ENCODE measurements around the gene NECAB3.
A peak's percentile ranks its signal among the peaks of the same experiment; 100 is the strongest.

NECAB3 gene

DNA sequence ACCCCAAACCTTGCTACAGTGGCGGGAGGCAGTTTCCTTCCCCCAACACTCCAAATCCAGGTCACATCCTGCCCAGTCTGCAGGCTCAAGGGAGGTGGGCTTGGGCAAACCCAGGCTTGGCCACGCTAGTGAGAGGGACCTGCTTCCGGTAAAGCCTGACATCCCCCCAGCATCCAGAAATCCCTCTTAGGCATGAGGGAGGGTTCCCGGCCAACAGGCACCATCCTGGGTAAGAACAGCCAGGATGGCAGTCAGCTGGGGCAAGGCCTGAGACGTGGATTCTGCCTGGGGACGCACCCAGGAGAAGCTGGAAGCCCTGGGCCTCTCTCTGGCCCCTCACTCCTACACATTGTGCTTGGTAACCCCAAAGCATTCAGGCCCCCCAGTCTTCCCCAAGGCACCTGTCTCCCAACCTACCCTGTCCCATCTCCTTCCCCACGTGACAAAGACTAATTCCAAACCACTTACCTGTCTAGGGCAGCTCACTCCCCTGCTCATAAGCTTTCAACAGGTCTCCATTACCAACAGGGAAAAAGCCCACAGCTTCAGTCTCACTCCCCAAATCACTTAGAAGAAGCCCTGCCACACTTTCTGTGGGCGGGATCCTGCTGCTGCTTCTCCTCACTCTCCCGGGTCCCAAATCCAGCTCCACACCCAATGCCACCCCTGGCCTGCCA lies 10.0 kb downstream of the NECAB3 start:
- DNase-seq (ENCODE audit: low read depth, low spot score) = no peak

DNA sequence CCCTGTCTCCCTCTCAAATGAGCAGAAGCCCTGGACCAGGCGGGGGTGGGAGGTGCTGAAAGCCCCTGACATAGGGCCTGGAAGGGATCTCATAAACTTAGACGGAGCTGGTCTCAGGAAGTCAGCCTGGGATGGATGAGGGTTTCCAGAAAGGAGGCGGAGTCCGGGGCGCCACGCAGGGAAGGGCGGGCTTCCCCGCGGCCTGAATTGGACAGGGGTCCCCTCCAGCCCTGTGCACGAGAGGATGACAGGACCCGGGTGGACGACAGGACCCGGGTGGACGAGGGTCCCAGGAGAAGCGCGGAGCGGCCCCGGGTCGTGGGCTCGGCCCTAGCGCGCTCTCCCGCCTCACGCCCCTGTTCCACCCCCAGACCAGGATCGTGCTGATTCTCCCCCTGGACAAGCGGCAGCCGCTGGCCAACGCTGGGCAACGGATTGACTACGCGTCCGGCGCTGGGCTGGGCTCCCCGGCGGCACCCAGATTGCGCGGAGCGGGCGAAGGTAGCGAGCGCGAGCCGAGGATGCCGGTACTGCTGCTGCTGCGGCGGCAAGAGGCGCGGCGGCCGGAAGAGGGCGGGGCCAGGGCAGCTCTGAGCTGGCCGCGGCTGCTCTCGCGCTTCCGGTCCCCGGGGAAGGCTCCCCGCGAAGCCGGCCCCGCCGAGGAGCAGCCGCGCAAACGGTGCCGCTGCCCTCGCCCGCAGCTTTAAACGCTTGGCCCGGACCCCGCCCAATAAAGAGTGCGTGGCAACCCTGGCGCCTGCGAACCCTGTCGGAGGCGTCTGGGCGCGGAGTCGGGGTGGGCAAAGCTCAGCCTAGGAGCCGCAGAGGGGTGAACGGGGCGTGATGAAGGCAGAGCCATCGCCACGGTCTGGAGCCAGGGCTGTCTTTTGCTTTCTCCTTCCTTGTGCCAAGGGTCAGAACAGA lies 10.8 kb downstream of the NECAB3 start:
- peak; percentile 79 for DNase-seq (ENCODE audit: low read depth, low spot score)

DNA sequence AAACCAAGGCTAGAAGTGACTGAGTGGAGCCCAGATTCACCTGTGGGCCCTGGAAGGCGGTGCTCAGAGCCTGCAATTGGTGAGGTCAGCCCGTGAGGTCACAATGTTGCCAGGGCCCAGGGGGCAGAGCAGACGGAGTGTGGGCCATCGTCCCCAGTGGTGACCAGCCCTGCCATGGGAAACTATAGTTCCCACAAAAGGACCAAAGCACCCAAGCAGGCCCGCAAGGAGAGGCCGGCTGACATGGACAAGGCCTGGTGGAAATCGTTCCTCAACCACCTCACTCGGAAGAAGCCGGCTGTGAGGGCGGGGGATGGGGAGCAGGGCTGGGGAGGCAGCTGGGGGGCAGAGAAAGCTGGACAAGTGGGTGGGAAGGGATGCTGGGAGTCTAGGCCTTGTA lies 12.1 kb downstream of the NECAB3 start, which contains the start of gene C20orf144:
C20orf144 (plus strand) TSS at position 156 of the 400 bp plus-strand sequence; CDS start at position 175, 19 bp downstream.
- no peak for DNase-seq (ENCODE audit: low read depth, low spot score)

DNA sequence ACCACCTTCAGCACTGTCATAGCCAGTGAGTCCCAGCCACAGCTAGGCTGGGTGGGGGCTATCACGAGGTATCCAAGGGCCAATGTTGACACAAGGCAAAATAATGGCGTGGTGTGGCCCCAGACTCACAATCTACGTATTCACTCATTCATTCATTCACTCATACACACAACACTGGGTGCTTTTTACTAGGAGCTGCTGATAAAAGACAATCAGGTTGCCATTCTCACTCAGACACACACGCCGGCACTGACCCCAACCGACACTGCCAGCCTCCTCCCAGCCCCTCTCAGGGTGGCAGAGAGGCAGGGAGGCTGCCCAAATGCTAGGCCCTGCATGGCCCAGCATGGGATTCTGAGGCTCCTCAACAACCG lies 13.6 kb downstream of the NECAB3 start:
- no peak for DNase-seq (ENCODE audit: low read depth, low spot score)

DNA sequence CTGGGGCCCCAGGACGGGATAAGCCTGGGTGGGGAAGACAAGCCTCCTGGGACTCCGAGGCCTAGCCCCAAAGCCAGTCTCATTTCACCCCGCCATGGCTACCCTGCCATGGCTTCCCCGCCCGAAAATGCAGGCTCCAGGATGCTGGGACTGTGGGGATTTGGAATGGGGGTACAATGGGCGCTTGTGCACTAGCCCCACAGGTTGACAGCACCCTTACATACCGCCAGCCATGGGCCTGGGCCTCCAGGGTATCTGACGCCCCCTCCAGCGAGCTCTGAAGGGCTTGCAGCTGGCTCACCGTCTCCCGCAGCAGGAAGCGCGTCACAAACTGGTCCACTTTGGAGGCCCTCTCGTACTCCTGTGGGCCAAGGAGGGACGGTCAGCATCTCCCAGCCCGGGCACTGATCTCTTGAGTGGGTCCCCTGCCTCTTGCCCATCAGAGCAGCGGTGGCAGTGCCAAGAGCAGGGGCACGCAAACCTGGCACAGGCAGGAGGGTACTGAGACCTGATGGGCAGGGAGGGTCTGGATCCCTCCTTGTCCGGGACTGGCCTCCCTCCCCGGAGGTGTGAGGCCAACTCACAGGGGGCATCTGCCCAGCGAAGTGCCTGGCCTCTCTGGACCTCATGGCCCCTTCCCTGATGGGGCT lies 14.1 kb downstream of the NECAB3 start:
- no peak for DNase-seq (ENCODE audit: low read depth, low spot score)

DNA sequence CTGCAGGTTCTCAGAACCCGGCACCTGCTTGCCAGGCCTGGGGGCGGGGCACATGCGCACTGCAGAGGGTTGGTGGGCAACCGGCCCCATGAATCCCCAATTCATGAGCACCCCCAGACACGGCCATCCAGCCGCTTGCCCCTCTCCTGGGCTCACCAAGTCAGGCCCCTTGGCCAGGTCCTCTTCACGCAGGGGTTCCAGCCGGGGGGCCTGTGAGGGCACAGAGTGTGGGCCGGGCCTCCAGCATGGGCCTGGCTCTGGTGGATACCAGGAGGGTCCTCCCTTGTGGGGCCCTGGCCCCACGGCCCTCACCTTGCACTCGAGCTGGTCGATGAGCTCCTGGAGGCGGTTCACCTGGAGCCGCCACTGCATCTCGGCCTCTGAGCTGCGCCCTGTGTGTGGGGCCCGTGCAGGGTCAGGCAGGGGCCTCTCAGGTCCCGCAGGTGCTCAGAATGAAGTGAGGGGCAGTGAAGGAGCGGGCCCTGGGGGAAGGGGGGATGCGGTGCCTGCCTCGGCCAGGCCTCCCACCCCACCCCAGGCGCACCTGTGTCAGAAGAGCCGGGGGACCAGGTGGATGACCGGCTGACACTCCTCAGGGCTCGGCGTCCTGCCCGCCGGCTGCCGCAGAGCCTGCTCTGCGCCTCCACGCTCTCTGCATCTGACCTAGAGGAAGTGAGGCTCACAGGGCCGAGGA lies 14.7 kb downstream of the NECAB3 start:
- DNase-seq (ENCODE audit: low read depth, low spot score) = no peak

DNA sequence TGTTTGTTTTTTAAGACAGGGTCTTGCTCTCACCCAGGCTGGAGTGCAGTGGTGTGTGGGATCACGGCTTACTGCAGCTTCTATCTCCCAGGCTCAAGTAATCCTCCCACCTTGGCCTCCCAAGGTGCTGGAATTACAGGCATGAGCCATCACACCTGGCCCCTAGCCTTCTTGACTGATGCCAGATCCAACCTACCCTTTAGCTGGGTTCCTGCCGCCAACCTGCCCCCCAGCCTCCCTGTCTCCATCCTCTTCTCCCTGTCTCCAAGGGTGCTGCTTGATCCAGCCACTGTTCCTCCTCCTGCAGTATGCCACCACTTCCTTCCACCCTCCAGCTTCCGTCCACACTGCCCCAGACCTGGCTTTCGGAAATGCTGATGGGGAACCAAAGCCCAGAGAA lies 15.3 kb downstream of the NECAB3 start:
- no peak for DNase-seq (ENCODE audit: low read depth, low spot score)

DNA sequence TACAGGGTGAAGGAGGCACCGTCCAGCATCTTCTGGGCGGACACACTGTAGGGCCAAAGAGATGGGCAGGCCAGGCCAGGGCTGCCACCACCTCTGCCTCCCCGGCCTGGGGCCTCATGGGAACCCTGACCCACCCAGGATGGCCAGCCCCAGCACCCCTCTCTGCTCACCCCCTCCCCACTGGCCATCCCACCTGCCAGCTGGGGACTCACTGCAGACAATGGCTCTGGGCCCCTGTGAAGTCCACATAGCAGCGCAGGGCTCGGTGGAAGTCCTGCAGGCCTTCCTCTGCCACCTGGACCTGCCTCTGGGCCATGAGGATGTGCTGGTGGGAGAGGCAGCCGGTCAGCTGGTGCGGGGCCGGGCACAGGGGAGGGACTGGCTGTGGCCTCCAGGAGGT lies 15.7 kb downstream of the NECAB3 start:
- no peak for DNase-seq (ENCODE audit: low read depth, low spot score)

DNA sequence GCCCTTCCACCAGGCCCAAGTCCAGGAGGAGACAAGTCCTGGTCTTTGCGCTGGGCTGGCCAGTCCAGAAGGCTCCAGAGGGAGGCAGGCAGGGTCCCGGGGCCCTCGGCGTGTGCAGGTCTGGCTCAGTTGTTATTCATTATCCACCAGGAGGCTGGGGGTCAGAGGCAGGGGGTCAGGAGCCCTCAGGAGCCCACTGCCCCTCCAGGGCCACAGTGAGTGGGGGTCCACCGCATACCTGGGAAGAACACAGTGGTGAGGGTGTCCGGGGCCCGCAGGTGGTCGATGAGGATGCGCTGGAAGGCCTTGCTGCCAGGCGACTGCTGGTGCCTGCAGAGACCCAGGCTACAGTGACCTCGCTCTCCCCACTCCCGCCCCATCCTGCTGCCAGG lies 16.5 kb downstream of the NECAB3 start:
- no peak for DNase-seq (ENCODE audit: low read depth, low spot score)

DNA sequence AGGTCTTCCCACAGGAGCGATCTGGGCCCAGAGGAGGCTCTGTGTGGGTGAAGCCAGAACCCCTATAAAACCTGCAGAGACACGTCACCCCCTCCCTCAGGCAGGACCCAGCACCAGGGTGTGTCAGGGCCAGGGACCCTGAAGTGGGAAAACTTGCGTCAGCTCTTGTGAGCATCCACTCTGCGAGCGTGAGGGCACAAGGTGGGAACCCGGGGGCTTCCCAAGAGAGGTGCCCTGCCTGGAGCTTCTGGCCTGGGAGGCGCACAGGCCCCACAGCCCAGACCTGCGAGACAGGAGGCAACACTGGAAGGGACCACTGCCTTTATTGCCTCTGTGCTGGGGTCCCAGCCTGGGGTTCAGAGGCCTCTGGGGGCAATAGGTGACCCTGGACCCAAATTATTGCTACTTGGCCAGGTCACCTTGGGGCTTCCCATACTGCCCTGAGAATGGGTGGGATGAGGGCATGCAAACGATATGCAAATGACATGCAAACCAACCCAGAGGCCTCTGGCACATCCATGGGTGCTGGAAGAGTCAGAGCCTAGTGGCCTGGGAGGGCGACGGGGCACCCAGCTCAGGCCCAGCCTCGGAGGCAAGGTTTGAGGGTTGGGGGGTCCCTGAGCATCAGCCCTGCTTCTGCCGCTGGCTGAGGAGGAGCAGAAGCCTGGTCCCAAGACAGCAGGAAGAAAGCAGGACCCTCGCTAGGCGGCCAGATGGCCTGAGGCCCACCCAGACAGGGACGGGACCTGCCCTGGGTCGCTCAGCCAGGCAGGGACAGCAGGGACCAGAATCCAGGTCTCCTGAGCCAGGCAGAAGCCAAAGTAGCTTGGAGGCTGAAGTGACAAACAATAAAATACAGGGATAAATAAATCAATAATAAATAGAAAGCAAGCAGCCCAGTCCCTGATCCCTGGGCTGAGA lies 17.2 kb downstream of the NECAB3 start:
- DNase-seq (ENCODE audit: low read depth, low spot score) = no peak

DNA sequence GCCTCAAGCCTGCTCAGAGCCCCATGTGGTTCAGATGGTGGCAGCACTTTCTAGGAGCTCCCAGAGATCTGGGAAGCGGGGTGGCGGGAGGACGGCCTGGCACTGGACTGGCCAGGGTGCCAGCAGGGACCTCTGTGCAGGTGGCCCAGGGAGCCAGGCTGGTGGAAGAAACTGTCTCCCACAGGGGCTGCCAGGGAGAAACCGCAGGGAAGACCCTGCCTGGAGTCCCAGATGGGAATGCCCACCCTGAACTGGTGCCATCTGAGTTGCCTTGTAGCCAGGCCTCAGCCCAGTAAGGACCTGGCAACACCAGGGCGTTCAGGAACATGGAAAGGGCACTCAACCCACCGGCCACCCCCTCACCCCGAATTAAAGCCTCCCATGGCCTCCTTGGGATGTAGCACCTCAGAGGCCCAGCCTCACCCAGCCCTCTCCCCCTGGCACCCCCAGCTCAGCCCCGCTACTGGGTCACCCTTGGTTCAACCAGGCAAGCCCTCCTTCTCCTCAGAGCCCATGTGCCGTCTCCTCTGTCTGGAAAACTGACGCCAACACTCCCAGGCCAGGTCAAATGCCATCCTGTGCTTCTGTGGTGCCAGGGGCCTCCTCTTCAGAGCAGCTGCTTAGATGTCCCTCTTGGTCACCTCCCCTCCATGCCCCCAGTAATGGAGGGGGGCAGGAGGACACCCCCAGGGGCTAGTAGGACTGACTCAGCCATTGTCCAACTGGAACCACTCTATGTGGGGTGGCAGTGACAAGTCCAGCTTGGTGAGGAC lies 18.0 kb downstream of the NECAB3 start:
- no peak for DNase-seq (ENCODE audit: low read depth, low spot score)

DNA sequence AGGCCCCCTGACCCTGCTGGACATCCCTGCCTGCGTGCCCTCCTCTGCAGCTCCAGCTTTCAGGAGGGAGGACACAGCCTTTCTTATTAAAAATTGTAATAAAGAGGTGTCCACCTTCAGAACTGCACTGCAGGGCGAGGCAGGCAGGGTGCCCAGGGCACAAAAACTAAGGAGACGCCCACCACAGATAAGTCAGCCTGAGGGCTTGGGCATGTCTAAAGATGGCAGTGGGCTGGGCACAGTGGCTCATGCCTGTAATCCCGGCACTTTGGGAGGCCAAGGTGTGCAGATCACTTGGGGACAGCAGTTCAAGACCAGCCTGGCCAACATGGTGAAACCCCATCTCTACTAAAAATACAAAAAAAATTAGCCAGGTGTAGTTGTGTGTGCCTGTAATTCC lies 19.1 kb downstream of the NECAB3 start:
- DNase-seq (ENCODE audit: low read depth, low spot score) = no peak

DNA sequence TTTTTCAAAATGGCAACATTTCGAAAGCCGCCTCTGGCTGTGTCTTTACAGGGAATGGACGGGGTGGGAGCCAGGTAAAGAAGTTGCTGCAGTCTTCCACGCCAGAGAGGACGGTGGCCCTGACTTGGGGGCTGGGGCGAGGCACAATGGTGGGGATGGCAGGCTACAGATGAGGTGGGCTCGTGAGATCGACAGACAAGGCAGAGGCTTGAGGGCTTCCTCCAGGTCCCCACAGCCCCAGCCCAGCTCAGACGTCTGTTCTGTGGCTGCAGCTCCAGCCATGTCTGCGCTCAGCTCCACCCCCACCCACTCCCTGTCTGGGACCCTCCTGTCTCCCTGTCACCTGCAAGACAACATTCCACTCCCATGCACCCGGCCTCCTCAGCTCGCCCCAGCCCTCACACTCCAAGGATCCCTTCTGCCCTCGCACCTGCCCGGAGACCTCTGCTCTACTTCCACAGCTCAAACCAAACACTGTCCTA lies 19.5 kb downstream of the NECAB3 start:
- DNase-seq (ENCODE audit: low read depth, low spot score) = no peak

DNA sequence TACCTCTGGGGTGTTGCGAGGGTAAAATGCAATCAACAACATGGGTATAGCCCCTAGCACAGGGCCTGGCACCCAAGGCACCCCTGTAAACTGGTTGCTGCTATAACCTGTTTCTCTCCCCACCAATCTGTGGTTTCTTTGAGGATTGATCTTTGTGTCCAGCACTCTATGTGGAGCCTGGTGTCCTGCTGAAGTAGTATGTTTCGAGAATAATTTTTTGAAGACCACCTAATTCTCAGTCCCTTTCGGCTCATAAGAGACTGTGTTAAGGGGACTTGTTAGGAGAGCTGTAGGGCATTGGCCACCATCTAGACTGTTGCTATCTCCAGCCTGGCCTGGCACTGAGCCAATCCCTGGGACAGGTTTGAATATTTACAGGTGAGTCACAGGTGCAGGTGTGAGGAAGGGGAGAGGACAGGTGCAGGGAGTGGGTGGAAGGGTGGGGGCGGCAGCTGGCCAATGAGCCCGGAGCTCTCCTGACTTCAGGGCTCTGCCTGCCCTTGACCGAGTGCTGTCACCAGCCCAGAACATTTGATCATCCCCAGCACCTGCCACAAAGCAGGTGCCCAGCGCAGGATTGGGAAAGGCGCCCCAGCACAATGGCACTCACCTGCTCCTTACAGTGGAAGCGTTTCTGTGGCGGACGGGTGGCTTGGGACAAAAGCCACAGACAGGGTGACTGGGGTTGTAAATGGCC lies 20.2 kb downstream of the NECAB3 start:
- DNase-seq (ENCODE audit: low read depth, low spot score) = no peak

DNA sequence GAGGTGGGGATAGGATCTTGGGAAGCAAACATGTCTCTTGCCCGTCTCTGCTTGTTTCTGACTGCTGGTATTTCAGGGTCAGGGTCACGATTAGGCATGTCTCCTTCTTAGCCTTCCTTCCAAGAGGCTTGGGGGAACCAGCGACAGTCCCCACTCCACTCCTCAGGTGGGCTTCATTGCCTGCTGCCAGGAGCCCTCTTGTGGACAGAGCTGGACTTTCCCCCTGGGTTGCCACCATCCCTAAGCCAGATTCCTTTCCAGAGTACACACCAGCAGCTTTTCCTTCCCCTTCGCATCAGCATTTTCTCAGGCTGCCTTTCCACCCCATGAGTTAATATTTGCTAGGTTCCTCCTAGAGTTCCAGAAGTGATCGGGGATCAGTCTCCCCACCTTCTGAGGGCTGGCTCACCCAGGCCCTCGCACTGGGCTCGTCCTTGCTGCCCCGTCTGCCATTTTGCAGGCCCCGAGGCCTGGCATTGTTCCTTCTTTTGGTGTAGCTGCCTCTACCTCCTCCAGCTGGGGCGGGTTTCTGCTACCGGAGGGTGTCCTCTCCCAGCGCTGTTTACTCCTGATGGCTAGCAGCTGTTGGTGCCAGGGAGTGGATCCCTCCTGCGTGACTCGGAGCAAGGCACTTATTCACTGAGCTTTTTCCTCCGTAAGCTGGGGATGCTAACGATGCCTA lies 20.9 kb downstream of the NECAB3 start:
- peak; percentile 87 for DNase-seq (ENCODE audit: low read depth, low spot score)

DNA sequence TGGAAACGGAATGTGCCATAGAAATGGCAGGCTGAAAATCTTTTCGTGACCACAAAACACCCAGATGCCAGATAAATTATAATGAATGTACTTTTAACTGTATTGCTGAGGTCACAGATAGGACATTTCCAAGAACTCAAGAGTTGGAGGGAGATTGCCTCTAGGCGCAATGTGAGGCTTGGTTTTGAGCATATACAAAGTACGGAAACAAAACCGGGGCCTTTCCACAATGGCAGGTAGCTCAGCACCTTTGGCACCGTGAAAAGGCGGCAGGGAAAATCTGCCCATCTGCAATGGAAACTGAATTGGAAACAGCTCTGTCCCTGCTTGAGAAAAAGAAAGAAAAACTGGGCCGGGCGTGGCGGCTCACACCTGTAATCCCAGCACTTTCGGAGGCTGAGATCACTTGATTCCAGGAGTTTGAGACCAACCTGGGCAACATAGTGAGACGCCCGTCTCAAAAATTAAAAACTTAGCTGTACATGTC lies 22.6 kb downstream of the NECAB3 start:
- no peak for DNase-seq (ENCODE audit: low read depth, low spot score)

DNA sequence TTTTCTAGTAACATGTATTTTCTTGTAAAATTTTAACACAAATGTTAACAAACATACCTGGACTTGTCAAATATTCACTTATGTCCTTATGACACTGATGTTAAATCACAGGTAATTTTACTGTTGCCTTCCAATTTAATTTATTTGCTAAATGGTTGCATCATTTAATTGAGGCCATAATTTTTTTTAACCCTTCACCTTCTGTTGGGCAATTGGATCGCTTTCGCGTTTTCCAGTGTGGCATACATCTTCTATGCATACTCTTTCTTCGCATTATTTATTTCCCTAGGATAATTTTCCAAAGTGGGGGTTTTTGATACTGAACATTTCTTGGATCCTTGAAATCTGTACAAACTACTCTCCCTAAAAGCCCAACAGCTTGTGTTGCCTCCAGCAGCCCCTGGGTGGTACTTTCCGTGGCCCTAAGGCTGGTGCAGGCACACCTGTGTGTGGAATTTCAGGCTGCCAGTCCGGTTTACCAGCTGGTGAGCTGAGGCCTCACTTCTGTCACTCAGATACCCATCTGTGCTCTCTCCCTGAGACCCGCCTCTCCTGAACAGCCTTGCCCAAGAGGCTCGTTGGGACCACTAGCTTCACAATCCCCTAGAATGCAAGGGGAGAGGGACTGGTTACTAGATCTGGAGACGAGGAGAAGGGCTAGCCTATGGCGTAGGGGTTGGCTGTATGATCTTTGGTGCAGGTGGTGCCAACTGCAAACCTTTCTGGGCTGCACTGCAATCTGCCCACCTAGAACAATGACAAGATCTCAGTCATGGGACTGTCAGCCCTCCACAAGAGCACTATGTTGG lies 23.3 kb downstream of the NECAB3 start:
- DNase-seq (ENCODE audit: low read depth, low spot score) = peak; percentile 36
